Motor neuron (in vitro differentiated cells): Measurements from ENCODE around the gene CD4. TPM values are rescaled to one million over a fixed set of nuclear protein-coding genes. Genes with fewer than 3 reads are reported as not detected.

Source experiments
- ATAC-seq, 8 experiments: fragments of 200-7000 bp; cut with Tn5 transposase; replicated peaks in 6 of 8; 2 replicates each; pipeline ENCODE4 v1.8.0; 2021; ENCODE audit warnings: mild to moderate bottlenecking in 8 of 8, moderate library complexity in 8 of 8
- H3K27ac ChIP-seq, 2 donors: fragments of 250-450 bp; sonication (Bioruptor Pico); 2 replicates each; pipeline ENCODE4 v1.9.0; 2021; ENCODE audit warnings: antibody characterized with exemption in 2 of 2, mild to moderate bottlenecking in 2 of 2, moderate library complexity in 1 of 2
- H3K4me1 ChIP-seq, 2 donors: fragments of 250-450 bp; sonication (Bioruptor Pico); replicated peaks in 1 of 2; 2 replicates each; pipeline ENCODE4 v1.6.1; 2021; ENCODE audit warnings: antibody characterized with exemption in 2 of 2, mild to moderate bottlenecking in 2 of 2, moderate library complexity in 1 of 2
- H3K4me3 ChIP-seq, 5 donors: fragments of 250-450 bp; sonication (Bioruptor Pico); 2 replicates each; pipeline ENCODE4 v1.9.0; 2021; ENCODE audit warnings: antibody characterized with exemption in 5 of 5, mild to moderate bottlenecking in 5 of 5, moderate library complexity in 4 of 5
- WGBS, 10 experiments: fragments of 450-650 bp; shearing (Covaris generic); methylation state at CpG; one replicate each; pipeline ENCODE4 v1.0.0; 2022; 5-methylcytosine and 5-hydroxymethylcytosine counted together
- in situ Hi-C, 9 experiments: fragments of 400-800 bp; cut with MboI; loops; one replicate each; pipeline ENCODE4 v1.15.0; 2021; ENCODE audit warnings: low sequenced_read_pairs in 9 of 9, low pct_unique_long_range_greater_than_20kb in 2 of 9; ENCODE audit not compliant: unreplicated experiment in 9 of 9
- total RNA-seq, 8 experiments: library from RNA; unstranded; fragments of 300-600 nt; gene quantifications; 2 replicates each; pipeline versions ENCODE4 v1.2.3 to v1.2.4, GENCODE V29; 2022

Gene CD4
- total RNA-seq, 8 experiments from 2014 or later = 0.49 to 2.8 (median 1.1) TPM

GRCh38 chr12:6816598-6816997 lies 27.3 kb downstream of the CD4 start:
- Histone ChIP-seq H3K4me3 (no peak overlapping the region), H3K27ac (no peak overlapping the region), H3K4me1 (peaks cover 34 to 36% of the 10 kb centered on the region in 2 donors)
- 40 to 100% (median 67%) methylated on average over 1 to 3 of the region's 3 CpGs; no CpG with 5 or more reads in 5 of the 10 experiments for WGBS, 10 experiments
- ATAC-seq = no peak
- in situ Hi-C loops = no loop called here

- no peak overlapping the region for H3K4me3 ChIP-seq
- H3K27ac ChIP-seq = no peak overlapping the region
- WGBS, 10 experiments = 27 to 100% (median 74%) methylated on average over 1 to 7 of the region's 8 CpGs; no CpG with 5 or more reads in 4 of the 10 experiments
- peaks cover 36 to 37% of the 10 kb centered on the region in 2 donors for H3K4me1 ChIP-seq
- no peak for ATAC-seq
- in situ Hi-C loops = no loop called here
Measured at GRCh38 chr12:6817098-6817497, 27.8 kb downstream of the CD4 start.

DNA sequence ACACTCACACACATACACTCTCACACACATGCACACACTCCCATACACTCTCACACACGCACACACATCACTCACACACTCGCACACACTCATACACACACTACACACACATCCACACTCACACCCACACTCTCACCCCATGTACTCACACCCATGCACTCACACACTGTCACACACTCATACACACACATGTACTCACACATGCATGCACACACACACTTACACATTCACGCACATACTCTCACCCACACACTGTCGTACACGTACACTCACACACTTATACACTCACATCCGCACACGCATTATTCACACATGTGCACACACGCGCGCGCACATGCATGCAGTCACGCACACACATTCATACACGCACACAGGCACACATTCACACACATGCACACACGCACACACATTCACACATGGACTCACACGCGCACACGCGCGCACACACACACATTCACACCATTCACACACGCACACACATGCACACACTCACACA lies 28.4 kb downstream of the CD4 start:
- no peak for ATAC-seq
- in situ Hi-C loops = no loop called here
- 64 to 100% (median 86%) methylated on average over 1 to 14 of the region's 20 CpGs for WGBS, 10 experiments

GRCh38 chr12:6818222-6818621 lies 28.9 kb downstream of the CD4 start:
- H3K4me3 ChIP-seq = no peak overlapping the region
- peak in 7 of 8 experiments; percentile 1 to 42 (median 7) for ATAC-seq
- in situ Hi-C loops = no loop called here
- peaks cover 46 to 49% of the 10 kb centered on the region in 2 donors for H3K4me1 ChIP-seq
- WGBS, 10 experiments = 80% methylated on average over 2 of the region's 10 CpGs; no CpG with 5 or more reads in 9 of the 10 experiments
- H3K27ac ChIP-seq = peak overlapping the region in 1 of 2 donors; percentile 8

More for the DNA sequence above, 28.4 kb downstream of the CD4 start:
- Histone ChIP-seq H3K4me3 (no peak overlapping the region), H3K4me1 (peaks cover 40 to 44% of the 10 kb centered on the region in 2 donors), H3K27ac (peak overlapping the region in 1 of 2 donors; percentile 8)

GRCh38 chr12:6818645-6819044 lies 29.3 kb downstream of the CD4 start:
- Histone ChIP-seq H3K27ac (peak overlapping the region in 1 of 2 donors; percentile 8), H3K4me3 (no peak overlapping the region)
- no peak for ATAC-seq

DNA sequence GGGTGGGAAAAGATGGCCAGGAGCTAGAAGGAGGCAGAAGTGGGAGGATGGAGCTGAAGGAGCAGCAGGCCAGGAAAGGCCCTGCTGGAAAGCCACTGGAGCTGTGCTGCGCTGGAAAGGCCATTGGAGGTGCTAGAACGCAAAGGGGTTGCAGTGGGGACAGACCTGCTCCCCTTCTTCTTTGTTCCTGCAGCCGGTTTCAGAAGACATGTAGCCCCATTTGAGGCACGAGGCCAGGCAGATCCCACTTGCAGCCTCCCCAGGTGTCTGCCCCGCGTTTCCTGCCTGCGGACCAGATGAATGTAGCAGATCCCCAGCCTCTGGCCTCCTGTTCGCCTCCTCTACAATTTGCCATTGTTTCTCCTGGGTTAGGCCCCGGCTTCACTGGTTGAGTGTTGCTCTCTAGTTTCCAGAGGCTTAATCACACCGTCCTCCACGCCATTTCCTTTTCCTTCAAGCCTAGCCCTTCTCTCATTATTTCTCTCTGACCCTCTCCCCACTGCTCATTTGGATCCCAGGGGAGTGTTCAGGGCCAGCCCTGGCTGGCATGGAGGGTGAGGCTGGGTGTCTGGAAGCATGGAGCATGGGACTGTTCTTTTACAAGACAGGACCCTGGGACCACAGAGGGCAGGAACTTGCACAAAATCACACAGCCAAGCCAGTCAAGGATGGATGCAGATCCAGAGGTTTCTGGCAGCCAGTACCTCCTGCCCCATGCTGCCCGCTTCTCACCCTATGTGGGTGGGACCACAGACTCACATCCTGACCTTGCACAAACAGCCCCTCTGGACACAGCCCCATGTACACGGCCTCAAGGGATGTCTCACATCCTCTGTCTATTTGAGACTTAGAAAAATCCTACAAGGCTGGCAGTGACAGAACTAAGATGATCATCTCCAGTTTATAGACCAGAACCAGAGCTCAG lies 30.0 kb downstream of the CD4 start:
- in situ Hi-C loops = no loop called here
- 60 to 89% (median 63%) methylated on average over 2 to 8 of the region's 13 CpGs; no CpG with 5 or more reads in 6 of the 10 experiments for WGBS, 10 experiments
- Histone ChIP-seq H3K4me3 (no peak overlapping the region), H3K27ac (peak overlapping the region; percentile 75 to 81), H3K4me1 (peaks cover 53 to 57% of the 10 kb centered on the region in 2 donors)
- ATAC-seq = no peak

More at GRCh38 chr12:6818645-6819044, 29.3 kb downstream of the CD4 start:
- H3K4me1 ChIP-seq = peaks cover 50 to 53% of the 10 kb centered on the region in 2 donors
- in situ Hi-C loops = no loop called here
- 86 to 100% (median 100%) methylated on average over 1 to 2 of the region's 5 CpGs; no CpG with 5 or more reads in 7 of the 10 experiments for WGBS, 10 experiments

- Histone ChIP-seq H3K4me1 (peaks cover 59 to 65% of the 10 kb centered on the region in 2 donors), H3K27ac (peak overlapping the region; percentile 75 to 81), H3K4me3 (no peak overlapping the region)
- in situ Hi-C loops = no loop called here
- no peak for ATAC-seq
- 53 to 73% methylated on average over 2 to 4 of the region's 5 CpGs; no CpG with 5 or more reads in 8 of the 10 experiments for WGBS, 10 experiments
Measured at GRCh38 chr12:6820166-6820565, 30.8 kb downstream of the CD4 start.

GRCh38 chr12:6821591-6822425 lies 32.5 kb downstream of the CD4 start, which contains the start of gene GPR162:
TSS of gene GPR162 (plus strand) at chr12:6821821. CDS start at chr12:6823899, 2,078 bp downstream.
- in situ Hi-C loops = no loop called here
- H3K27ac ChIP-seq = peak within 1 kb of the TSS; percentile 75 to 81
- peaks cover 66 to 76% of the 10 kb centered on the region in 2 donors for H3K4me1 ChIP-seq
- peak within 1 kb of the TSS; percentile 36 to 52 (median 42) for H3K4me3 ChIP-seq
- ATAC-seq = peak; percentile 34 to 78 (median 72)
- WGBS, 10 experiments = no CpG with 5 or more reads among the region's 28 CpGs

DNA sequence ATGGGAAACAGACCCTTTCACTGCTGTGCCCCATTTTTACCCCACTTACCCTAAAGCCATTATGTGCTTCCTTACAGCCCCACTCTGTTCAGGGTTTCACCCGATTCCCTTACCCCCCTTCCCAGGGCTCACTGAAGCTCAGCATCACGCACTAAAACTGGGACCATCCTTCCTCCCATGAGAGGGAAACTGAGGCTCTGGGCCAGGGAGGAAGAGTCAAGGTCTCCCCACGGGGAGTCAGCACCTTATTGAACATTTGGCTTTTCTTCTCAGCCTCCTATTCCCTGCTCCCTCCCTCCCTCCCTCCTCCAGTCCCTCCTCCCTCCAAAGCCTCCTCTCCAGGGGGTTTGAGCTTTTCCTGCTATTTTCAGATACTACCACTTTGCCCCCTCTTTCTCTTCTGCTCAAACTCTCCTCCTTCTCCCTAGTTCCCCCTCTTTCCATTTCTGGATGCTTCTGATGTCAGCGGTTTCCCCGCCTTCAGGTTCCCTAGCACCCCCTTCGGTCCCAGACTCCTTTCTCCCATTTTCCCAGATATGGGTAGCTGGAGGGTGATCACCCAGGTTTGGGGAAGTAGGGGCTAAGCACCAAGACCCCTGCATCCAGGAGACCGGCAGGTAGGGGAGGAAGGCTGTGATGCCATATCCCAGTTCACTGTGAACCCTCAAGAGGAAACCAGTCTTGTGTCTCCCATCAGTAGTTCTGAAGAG lies 33.3 kb downstream of the CD4 start:
- 0 to 100% (median 78%) methylated on average over 1 to 2 of the region's 7 CpGs; no CpG with 5 or more reads in 5 of the 10 experiments for WGBS, 10 experiments
- ATAC-seq = no peak
- in situ Hi-C loops = no loop called here
- H3K4me1 ChIP-seq = peaks cover 71 to 82% of the 10 kb centered on the region in 2 donors
- H3K4me3 ChIP-seq = peak overlapping the region; percentile 36 to 52 (median 42)
- H3K27ac ChIP-seq = peak overlapping the region; percentile 75 to 81

- peak overlapping the region in 1 of 2 donors; percentile 22 for H3K27ac ChIP-seq
- peaks cover 63 to 74% of the 10 kb centered on the region in 2 donors for H3K4me1 ChIP-seq
- no peak for ATAC-seq
- WGBS, 10 experiments = 31 to 87% (median 50%) methylated on average over 1 to 3 of the region's 12 CpGs; no CpG with 5 or more reads in 5 of the 10 experiments
- no peak overlapping the region for H3K4me3 ChIP-seq
- in situ Hi-C loops = no loop called here
Measured at GRCh38 chr12:6823182-6824084, 34.1 kb downstream of the CD4 start.

DNA sequence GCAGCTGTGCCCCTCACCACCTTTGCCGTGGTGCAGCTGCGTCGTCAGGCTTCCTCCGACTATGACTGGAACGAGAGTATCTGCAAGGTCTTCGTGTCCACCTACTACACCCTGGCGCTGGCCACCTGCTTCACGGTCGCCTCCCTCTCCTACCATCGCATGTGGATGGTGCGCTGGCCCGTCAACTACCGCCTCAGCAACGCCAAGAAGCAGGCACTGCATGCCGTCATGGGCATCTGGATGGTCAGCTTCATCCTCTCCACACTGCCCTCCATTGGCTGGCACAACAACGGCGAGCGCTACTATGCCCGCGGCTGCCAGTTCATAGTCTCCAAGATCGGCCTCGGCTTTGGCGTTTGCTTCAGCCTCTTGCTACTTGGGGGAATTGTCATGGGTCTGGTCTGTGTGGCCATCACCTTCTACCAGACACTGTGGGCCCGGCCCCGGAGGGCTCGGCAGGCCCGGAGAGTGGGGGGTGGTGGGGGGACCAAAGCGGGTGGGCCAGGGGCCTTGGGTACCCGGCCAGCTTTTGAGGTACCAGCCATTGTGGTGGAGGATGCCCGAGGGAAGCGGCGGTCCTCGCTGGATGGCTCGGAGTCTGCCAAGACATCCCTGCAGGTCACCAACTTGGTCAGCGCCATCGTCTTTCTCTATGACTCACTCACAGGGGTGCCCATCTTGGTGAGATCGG lies 34.9 kb downstream of the CD4 start:
- 80 to 97% (median 83%) methylated on average over 2 to 6 of the region's 37 CpGs; no CpG with 5 or more reads in 7 of the 10 experiments for WGBS, 10 experiments
- in situ Hi-C loops = no loop called here
- Histone ChIP-seq H3K4me3 (no peak overlapping the region), H3K27ac (peak overlapping the region in 1 of 2 donors; percentile 78), H3K4me1 (peaks cover 55 to 67% of the 10 kb centered on the region in 2 donors)
- no peak for ATAC-seq
